Activated T-helper 2 cell treated with anti-CD3 and anti-CD28 coated beads, Interferon-gamma antibody, Interleukin-2, Interleukin-4, amounts not matched to agents 10 μg/mL and 5 μg/mL and 100 μg/mL, durations not matched to agents 14 hours and 24 hours and 36 hours (primary cell): Measurements from ENCODE around the gene HS3ST5. TPM values are rescaled to one million over a fixed set of nuclear protein-coding genes. Genes with fewer than 3 reads are reported as not detected.

Source experiments
- DNase-seq: peaks from one replicate; pipeline ENCODE4 v3.0.0; 2021; ENCODE audit warnings: low spot score
- H3K27ac Mint-ChIP-seq: one replicate; pipeline ENCODE4 v1.8.0; 2021; ENCODE audit warnings: mixed read lengths
- H3K27me3 Mint-ChIP-seq: one replicate; pipeline ENCODE4 v1.8.0; 2021; ENCODE audit warnings: low read depth, mixed read lengths
- H3K36me3 Mint-ChIP-seq: one replicate; pipeline ENCODE4 v1.8.0; 2021; ENCODE audit warnings: low read depth, mixed read lengths
- H3K4me1 Mint-ChIP-seq: one replicate; pipeline ENCODE4 v1.8.0; 2021; ENCODE audit warnings: low read depth, mixed read lengths
- H3K4me3 Mint-ChIP-seq: one replicate; pipeline ENCODE4 v1.8.0; 2021; ENCODE audit warnings: low read depth, mild to moderate bottlenecking, moderate library complexity, mixed read lengths
- H3K9me3 Mint-ChIP-seq: one replicate; pipeline ENCODE4 v1.8.0; 2021; ENCODE audit warnings: mixed read lengths
- intact Hi-C: fragments of 100-400 bp; cut with micrococcal nuclease; formaldehyde crosslinking; loops from one replicate; pipeline ENCODE4 v1.15.1; 2023
- total RNA-seq: library from RNA; stranded (reverse); gene quantifications from 2 replicates; pipeline ENCODE4 v1.2.3, GENCODE V29; 2022

The HS3ST5 gene
- total RNA-seq, 1 donor from 2014 or later = not detected

DNA sequence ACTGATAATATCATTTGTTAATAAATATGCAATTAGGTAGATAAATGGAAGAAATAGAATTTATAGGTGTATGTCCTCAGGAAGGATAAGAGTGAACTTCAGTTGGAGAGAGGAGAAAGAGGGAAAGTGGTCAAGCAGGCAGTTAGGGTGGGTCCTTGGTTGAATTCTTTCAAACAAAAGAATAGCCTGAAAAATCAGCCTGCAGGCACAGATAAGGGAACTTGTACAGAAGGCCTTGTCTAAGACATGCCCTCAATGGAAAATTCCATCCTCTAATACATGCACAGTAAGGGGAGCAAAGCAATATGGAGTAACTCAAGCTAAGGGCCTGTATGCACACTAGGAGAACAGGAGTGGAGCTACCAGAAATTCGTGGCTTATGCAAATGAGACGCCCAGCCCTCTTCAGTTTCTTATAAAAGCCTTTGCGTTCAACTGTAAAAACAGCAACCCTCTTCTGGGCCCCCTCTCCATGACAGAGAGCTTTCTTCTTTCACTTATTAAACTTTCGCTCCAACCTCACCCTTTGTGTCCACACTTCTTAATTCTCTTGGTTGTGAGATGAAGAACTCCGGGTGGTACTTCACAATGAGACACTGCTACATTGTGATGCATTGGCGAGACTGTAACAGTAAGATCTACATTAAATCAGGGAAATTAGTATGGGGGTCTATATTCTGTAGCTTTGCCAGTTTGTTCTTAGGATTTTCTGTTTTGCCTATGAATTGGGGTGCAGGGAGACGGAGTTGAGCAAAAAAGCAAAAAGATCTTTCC, 147.0 kb downstream of the HS3ST5 start:
- no peak for DNase-seq
- H3K36me3 Mint-ChIP-seq = no peaks in the 10 kb centered on the region
- H3K27ac Mint-ChIP-seq = no peak overlapping the region
- H3K27me3 Mint-ChIP-seq = no peaks in the 10 kb centered on the region
- intact Hi-C loops = no loop called here
- no peaks in the 10 kb centered on the region for H3K9me3 Mint-ChIP-seq
- H3K4me3 Mint-ChIP-seq = no peak overlapping the region
- H3K4me1 Mint-ChIP-seq = no peaks in the 10 kb centered on the region

GRCh38 chr6:114195027-114195365, 147.8 kb downstream of the HS3ST5 start:
- intact Hi-C loops = no loop called here
- Mint-ChIP-seq H3K36me3 (no peaks in the 10 kb centered on the region), H3K4me1 (no peaks in the 10 kb centered on the region), H3K9me3 (no peaks in the 10 kb centered on the region), H3K4me3 (no peak overlapping the region), H3K27ac (no peak overlapping the region), H3K27me3 (no peaks in the 10 kb centered on the region)
- no peak for DNase-seq

DNA sequence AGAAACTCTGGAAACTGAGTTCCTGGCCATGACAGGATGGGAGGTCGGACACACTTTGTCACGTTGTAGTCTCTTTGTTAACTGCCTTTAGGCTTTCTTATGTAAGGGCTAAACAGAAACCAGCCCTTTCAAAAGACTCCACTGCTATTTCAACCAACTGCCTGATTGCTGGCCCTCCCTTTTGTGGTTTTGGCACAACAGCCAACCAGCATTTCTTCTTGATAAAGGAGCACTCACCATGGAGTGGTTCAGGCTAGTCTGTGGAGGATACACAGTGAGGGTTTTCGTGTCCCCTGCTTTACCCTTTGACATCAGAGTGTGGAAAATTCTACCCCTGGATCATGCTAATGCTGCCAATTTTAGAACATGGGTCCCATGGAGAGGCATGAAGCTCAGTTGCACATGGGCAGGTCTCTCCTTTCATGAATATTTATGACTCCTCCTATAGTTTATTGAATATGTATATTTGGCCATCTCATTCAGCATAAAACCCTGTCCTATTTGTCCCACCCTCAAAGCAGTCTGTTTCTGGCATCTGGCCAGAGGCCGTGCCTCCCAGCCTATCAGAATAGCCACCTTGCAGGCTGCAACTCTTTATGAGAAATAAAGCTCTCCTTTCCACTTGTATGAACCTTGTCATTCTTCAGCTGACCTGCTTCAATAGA, 148.3 kb downstream of the HS3ST5 start:
- H3K27ac Mint-ChIP-seq = no peak overlapping the region
- no peaks in the 10 kb centered on the region for H3K36me3 Mint-ChIP-seq
- no peaks in the 10 kb centered on the region for H3K4me1 Mint-ChIP-seq
- no peaks in the 10 kb centered on the region for H3K27me3 Mint-ChIP-seq
- no peak overlapping the region for H3K4me3 Mint-ChIP-seq
- no peak for DNase-seq
- H3K9me3 Mint-ChIP-seq = no peaks in the 10 kb centered on the region
- intact Hi-C loops = no loop called here

- H3K27ac Mint-ChIP-seq = no peak overlapping the region
- no peaks in the 10 kb centered on the region for H3K36me3 Mint-ChIP-seq
- H3K27me3 Mint-ChIP-seq = no peaks in the 10 kb centered on the region
- intact Hi-C loops = no loop called here
- no peaks in the 10 kb centered on the region for H3K9me3 Mint-ChIP-seq
- no peak for DNase-seq
- H3K4me1 Mint-ChIP-seq = no peaks in the 10 kb centered on the region
- no peak overlapping the region for H3K4me3 Mint-ChIP-seq
These were observed 155.3 kb downstream of the HS3ST5 start for GRCh38 chr6:114187563-114187962.

DNA sequence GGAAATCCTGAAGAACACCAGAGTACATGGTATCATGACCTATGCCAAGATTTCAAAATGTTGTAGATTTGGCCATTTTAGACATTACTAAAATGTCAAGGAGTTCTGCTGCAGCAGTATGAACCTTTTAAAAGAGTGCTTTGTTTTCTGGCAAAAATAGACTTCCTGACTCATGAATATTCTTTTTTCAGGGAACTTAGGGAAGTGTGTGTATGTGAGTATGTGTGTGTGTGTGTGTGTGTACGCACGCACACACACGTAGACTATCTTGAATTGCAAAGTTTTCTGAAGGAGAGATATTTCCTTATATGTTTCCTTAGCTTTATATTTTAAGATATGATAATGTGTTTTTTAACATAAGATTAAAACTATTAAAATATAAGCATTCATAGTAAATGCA, 161.2 kb downstream of the HS3ST5 start:
- no peak overlapping the region for H3K27ac Mint-ChIP-seq
- H3K27me3 Mint-ChIP-seq = no peaks in the 10 kb centered on the region
- H3K9me3 Mint-ChIP-seq = no peaks in the 10 kb centered on the region
- no peaks in the 10 kb centered on the region for H3K36me3 Mint-ChIP-seq
- H3K4me3 Mint-ChIP-seq = no peak overlapping the region
- no peaks in the 10 kb centered on the region for H3K4me1 Mint-ChIP-seq
- no peak for DNase-seq
- intact Hi-C loops = no loop called here

- Mint-ChIP-seq H3K27me3 (no peaks in the 10 kb centered on the region), H3K4me3 (no peak overlapping the region), H3K36me3 (no peaks in the 10 kb centered on the region), H3K9me3 (no peaks in the 10 kb centered on the region), H3K4me1 (no peaks in the 10 kb centered on the region), H3K27ac (no peak overlapping the region)
- intact Hi-C loops = no loop called here
- no peak for DNase-seq
These were observed 163.4 kb downstream of the HS3ST5 start for GRCh38 chr6:114179411-114179810.

DNA sequence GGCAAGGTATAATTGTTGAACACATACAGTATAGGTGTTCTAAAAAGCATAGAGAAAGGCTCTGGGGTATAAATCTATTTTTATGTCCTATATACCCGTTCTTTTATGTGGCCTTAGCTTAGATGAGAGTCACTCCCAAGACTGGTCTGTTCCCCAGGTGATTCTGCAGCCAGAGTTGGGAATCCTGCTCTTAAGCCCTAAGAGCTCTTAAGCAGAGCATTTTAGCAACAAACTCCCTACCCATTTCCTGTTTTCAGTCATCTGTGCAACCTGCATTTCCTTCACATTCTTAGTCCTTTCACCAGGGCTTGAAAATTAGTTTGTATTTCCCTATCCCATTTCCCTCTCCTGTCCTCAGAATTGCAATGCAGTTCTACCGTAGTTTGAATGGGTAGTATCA, 166.1 kb downstream of the HS3ST5 start:
- H3K36me3 Mint-ChIP-seq = no peaks in the 10 kb centered on the region
- H3K27ac Mint-ChIP-seq = no peak overlapping the region
- no peaks in the 10 kb centered on the region for H3K4me1 Mint-ChIP-seq
- H3K27me3 Mint-ChIP-seq = no peaks in the 10 kb centered on the region
- intact Hi-C loops = no loop called here
- no peak overlapping the region for H3K4me3 Mint-ChIP-seq
- DNase-seq = no peak
- H3K9me3 Mint-ChIP-seq = no peaks in the 10 kb centered on the region

DNA sequence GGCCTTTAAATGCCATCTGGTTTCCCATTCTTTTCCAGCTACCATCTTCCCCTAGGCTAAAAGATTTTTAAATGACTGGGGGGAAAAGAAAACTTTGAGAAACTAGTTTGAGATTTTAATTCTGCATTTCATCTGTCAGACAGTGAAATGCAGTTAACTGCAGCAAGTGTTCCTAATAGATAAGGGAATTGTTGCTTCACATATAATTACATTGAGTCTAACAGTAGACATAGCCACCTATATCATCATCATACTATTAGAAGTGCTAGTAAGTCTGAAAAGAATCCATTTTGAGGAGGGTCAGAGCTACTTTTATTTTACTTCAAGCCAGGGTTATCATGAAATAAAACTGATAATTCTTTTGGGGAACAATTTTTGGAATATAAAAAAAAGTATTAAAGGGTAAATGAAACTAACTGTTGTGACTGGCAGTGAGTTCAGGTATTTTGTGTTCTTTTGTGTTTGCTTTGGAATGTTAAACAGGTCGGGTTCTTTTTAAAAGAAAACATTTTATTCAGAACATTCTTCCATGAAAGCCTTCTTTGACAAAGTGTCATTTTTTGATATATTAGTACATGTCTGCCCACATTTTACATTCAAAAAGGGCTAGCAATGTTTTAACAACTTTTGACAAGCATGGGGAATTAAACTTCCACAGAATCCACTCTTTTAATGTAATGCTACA, 170.1 kb downstream of the HS3ST5 start:
- intact Hi-C loops = no loop called here
- H3K36me3 Mint-ChIP-seq = no peaks in the 10 kb centered on the region
- no peaks in the 10 kb centered on the region for H3K27me3 Mint-ChIP-seq
- H3K9me3 Mint-ChIP-seq = no peaks in the 10 kb centered on the region
- no peak overlapping the region for H3K4me3 Mint-ChIP-seq
- no peak overlapping the region for H3K27ac Mint-ChIP-seq
- DNase-seq = no peak
- H3K4me1 Mint-ChIP-seq = no peaks in the 10 kb centered on the region

DNA sequence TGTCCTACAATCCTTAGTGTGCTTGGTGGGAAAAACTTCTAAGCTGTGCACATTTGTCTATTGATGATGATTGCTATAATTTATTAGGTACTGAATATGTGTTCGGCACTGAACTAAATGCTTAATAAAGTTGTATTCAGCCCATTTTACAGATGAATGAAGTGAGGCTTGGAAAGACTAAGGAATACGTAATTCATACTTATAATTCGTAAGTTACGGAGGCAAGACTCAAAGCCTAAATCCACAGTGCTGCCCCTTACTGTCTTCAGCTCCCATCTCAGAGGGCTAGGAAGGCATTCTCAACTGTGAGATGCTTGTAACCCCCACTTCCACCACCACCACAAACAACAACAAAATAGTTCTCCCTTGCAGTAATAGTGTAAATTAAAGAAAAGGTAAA, 171.3 kb downstream of the HS3ST5 start:
- Mint-ChIP-seq H3K9me3 (no peaks in the 10 kb centered on the region), H3K4me1 (no peaks in the 10 kb centered on the region), H3K27me3 (no peaks in the 10 kb centered on the region), H3K4me3 (no peak overlapping the region), H3K36me3 (no peaks in the 10 kb centered on the region), H3K27ac (no peak overlapping the region)
- intact Hi-C loops = no loop called here
- no peak for DNase-seq

DNA sequence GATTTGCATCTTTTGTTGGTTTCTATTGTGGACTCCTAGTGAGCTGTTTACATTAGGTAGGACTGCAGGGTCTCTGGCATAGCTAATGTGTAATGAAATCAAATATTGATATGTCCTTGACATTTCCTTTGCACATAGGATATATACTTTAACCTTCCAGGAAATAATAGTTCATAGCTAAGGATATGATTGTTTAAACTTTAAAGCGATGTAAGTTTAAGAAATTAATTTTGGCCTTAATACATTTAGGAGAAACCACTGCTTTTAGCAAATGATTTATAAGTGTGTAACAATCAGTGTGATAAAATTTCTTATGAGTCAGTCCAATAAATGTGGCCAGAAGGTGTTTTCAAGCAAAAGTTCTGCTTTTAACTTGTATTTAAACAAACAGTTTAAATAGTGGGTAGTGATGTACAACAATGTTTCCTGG, 171.8 kb downstream of the HS3ST5 start:
- H3K4me1 Mint-ChIP-seq = no peaks in the 10 kb centered on the region
- no peaks in the 10 kb centered on the region for H3K27me3 Mint-ChIP-seq
- H3K9me3 Mint-ChIP-seq = no peaks in the 10 kb centered on the region
- intact Hi-C loops = no loop called here
- no peaks in the 10 kb centered on the region for H3K36me3 Mint-ChIP-seq
- no peak for DNase-seq
- no peak overlapping the region for H3K27ac Mint-ChIP-seq
- no peak overlapping the region for H3K4me3 Mint-ChIP-seq

DNA sequence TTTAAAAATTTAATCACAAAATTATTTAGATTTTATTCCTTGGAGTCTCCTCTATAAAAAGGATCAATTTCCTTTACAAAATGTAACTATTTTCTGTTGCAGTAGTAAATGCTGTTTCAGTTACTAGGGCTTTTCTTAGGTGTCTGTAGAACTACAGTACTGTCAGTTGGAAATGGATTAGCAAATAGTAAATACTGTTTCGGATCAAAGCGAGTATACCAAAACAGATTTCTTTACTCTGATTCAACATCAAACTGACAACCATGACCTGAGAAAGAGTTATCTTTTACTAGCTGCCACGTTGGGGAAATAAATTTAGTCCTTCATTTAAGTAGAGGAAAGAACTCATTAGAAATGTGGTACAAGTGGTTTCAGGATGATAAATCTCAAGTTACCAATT, 172.5 kb downstream of the HS3ST5 start:
- Mint-ChIP-seq H3K4me1 (no peaks in the 10 kb centered on the region), H3K27me3 (no peaks in the 10 kb centered on the region), H3K4me3 (no peak overlapping the region), H3K36me3 (no peaks in the 10 kb centered on the region), H3K27ac (no peak overlapping the region), H3K9me3 (no peaks in the 10 kb centered on the region)
- DNase-seq = no peak
- intact Hi-C loops = no loop called here

DNA sequence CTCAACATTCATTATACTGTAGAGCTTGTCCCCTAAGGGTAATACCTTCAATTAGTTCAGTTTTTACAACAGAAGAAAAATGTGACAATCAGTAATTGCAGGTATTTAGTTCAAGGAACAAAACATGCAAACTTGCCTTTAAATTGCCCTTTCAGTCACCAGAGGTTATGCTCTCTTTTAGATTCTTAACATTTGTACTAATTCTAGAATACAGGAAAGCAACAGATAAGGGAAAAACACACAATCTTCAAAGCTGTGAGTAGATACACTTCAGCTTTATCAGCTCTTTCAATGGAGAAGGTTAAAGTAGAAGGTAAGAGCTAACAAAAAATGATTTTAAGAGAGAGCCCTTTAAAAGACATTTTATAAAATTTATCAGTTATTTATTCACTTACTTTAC, 173.1 kb downstream of the HS3ST5 start:
- Mint-ChIP-seq H3K4me1 (no peaks in the 10 kb centered on the region), H3K9me3 (no peaks in the 10 kb centered on the region), H3K27ac (no peak overlapping the region), H3K36me3 (no peaks in the 10 kb centered on the region), H3K4me3 (no peak overlapping the region), H3K27me3 (no peaks in the 10 kb centered on the region)
- intact Hi-C loops = no loop called here
- DNase-seq = no peak
